Ramos (cell line): Measurements from ENCODE around the gene DPEP1.

Experiments used
- in situ Hi-C: fragments of 300-500 bp; cut with MboI; formaldehyde crosslinking; loops from one replicate; pipeline ENCODE4 v1.14.3; 2022; ENCODE audit warnings: low sequenced_read_pairs; ENCODE audit not compliant: unreplicated experiment

Gene DPEP1

GRCh38 chr16:89596061-89596689, 17.3 kb upstream of the DPEP1 start:
- in situ Hi-C loops: no loop called here

DNA sequence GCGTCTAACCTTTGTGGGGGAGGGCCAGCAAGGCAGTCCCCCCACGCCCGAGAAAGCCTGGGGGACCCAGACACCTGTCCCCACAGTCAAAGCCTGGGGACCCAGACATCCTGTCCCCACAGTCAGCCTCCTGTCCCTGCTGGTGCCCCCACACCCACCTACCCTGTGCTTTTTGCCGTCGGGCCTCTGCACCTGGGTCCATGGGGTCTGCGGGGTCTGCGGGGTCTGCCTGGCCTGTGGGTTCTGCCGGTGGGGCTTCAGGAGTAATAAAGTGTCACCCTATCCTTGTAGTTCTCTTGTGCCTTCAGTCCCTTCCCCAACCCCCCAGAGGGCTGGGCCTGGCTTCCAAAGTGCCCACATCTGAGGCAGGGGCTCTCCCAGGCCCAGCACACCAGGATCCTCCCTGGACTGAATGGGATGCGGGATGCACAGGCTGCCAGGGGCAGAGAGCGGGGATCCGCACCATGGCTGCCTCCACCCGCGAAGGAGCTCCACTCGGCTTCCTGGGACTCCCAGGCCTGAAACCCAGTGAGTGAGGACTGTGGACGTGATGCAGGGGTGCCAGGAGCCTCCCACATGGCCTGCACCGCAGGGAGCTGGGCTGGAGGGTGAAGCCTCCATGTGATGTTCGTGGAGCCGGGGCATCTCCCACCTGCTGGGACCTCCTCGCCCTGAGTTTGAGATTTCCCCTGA, 16.3 kb upstream of the DPEP1 start:
- in situ Hi-C loops: no loop called here

GRCh38 chr16:89598199-89598598, 15.2 kb upstream of the DPEP1 start:
- in situ Hi-C loops: no loop called here

DNA sequence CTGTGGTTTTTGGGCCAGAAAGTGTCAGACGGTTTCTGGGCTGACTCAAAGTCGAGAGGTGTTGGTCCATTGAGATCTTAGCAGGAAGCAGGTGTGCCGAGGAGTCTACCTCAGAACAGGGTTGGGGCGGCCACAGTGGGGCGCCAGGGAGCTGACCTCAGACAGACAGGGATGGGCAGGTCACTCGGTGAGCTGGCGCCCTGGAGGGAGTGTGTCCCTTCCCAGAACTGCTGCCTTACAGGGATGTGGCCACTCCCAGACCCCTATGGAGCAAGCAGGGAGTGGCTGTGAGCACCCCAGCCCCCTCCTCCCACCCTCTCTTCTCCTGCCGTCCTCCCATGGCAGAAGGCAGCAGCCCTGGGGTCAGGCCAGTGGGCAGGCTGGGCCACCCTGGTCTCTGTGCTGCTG, 14.0 kb upstream of the DPEP1 start:
- in situ Hi-C loops: no loop called here

- in situ Hi-C loops: no loop called here
Observed at GRCh38 chr16:89599902-89600301, 13.5 kb upstream of the DPEP1 start.

GRCh38 chr16:89600427-89600826, 13.0 kb upstream of the DPEP1 start:
- in situ Hi-C loops: no loop called here

- in situ Hi-C loops: no loop called here
Observed at GRCh38 chr16:89600956-89601355, 12.5 kb upstream of the DPEP1 start.

DNA sequence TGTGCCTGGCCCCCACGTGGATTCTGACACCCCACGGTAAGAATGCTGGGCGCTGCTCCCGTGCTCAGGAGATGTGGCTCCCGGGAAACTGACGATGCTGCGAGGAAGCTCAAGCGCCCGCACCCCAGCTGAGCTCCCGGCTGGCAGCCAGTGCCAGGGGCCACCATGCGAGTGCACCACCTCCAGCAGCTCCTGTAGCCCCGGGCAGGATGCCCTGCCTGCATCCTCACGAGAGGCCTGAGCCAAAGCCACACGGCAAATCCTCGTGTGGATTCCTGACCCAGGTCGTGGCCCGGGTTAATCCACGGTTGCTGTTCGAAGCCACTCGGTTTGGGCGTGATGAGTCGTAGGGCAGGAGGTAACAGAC, 11.6 kb upstream of the DPEP1 start:
- in situ Hi-C loops: no loop called here

GRCh38 chr16:89602273-89602951, 11.0 kb upstream of the DPEP1 start:
- in situ Hi-C loops: no loop called here

- in situ Hi-C loops: no loop called here
Observed at GRCh38 chr16:89602952-89603590, 10.4 kb upstream of the DPEP1 start.

DNA sequence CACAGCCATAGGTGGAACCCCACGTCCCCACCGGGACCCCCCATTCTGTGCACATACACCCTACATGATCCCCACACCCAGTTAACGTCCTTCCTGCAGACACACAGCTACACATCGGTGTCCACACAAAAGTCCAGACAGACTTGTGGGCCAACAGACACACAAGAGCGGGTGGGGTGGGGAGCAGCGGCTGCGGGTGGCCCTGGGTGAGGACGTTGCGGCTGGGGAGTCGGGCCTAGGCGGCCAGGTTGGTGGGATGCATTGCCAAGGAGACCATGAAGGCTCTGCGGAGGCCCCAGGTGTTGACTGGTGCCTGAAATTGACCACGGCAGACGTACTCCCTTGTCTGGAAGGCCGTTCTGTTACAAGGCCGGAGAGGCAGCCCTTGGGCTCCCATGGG, 8.7 kb upstream of the DPEP1 start:
- in situ Hi-C loops: no loop called here

DNA sequence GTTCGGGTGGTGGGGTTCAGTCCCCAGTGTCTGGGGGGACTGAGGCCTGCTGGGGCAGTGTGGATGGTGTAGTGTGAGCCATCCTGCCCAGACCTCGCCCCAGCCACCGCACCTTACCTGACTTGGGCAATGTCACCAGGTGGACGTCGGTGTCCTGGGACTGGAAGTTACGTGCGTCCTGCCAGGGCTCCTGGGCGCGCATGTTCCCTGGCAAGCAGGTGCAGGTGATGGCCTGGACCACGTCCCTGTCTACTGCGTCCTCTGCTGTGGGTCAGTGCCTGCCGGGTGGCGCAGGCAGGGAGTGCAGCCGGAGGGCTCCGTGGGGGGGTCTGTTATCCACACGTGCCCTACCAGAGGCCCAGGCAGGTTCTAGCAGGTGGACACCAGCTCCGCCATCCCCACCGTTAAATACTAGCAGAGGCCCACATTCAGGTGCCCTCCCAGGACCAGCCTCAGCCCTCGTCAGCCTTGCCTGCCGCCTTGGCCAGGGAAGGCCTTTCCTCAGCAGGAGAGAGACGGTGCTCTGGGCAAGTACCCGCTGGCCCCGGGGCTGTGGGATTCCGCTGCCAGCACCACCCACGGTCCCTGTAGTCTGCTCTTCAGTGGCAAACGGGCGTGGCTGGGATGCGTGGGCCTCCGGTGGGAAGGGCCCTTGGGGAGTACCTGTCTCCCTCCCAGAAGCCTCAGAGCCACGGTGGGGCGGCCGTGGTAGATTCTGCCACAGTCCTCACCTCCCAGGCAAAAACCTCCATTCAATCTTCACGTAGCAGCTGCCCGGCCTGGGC, 8.1 kb upstream of the DPEP1 start:
- in situ Hi-C loops: no loop called here

DNA sequence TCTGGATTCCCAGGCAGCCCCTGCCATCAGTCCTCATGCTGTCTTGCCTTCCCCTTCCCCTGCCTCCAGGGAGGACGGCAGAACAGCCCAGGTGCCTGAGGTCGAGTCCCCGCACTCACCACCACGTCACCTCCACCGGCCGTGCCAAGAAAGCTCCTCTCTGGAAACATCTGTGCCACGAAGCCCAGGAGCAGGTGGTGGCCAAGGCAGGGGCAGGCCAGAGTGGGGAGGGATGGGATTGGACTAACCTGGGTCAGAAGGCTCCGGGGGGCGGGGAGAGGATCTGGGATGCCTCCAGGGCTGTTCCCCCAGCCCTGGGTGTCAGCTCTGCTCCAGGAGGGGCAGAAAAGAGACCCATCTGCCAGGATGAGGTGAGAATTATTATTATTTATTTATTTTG, 7.4 kb upstream of the DPEP1 start:
- in situ Hi-C loops: no loop called here

- in situ Hi-C loops: no loop called here
Observed at GRCh38 chr16:89607453-89607852, 6.0 kb upstream of the DPEP1 start.

DNA sequence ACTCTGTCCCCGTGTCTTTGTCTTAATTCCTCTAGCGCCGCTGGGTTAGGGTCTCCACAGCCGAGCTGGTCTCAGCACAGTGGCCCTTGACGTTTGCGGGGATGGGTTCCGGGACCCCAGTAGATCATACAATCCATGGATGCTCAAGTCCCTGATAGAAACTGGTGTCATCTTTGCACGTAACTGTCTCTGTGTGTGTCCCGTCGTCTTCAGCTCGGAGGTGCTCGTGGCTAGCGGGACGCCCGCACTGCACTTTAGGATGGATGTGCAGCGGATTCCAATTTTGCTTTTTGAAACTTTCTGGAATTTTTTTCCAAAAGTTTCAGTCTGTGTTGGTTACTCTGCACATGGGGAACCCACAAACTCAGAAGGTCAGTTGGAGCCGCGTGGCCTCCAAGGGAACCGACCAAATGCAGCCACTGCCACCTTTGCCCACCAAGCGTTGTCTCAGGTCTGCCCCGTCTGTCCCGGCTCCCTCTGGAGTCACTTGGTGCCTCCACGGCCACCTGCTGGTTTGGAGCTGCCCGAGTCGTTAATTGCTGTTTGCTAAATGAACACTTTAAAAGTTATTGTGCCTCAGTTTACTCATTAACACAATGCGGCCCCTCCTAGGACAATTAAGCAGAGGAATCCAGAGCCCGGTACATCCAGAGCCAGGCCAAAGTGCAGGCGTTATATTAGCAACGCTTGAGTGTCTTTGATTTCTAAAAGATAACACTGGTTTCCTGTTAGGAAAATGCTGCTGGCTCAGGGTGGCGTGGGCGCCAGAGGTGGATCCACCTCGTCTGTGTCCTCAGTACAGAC, 5.3 kb upstream of the DPEP1 start:
- in situ Hi-C loops: no loop called here

DNA sequence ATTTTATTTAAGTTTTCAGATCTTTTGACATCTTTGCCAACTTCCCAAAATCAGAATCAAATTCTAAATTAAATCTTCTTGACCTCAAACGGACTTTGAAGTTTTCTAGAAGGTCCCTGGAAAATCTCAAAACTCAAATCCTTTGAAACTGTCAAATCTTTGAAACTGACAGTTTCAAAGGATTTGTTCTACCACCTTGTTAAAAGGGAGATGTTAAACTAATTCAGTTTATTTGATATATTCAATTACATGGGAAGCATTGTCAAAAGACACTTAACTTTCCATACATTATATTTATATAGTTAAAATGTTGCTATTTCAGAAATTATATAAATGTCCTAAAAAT, 3.4 kb upstream of the DPEP1 start:
- in situ Hi-C loops: no loop called here

GRCh38 chr16:89612415-89613166, 851 bp upstream of the DPEP1 start:
- in situ Hi-C loops: no loop called here

- in situ Hi-C loops: no loop called here
Observed at GRCh38 chr16:89613954-89614459, 565 bp downstream of the DPEP1 start.

DNA sequence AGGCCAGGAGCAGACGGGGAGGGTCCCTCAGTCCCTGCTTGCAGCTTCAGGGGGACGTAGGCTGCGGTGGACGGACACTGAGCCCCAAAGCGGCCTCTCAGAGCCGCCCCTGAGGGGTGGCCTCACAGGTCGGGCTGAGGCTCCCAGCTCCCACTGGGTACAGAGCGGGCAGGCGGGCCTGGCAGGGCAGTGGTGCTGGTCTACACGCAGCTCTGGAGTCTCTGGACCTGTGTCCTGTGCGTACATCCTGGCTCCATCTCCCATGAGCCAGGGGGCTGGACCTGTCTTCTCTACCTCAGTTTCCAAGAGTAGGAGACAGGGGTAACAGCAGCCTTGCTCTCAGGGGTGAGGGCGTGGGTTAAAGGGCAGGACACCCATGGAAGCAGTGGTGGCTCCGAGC, 1.7 kb downstream of the DPEP1 start:
- in situ Hi-C loops: no loop called here
